ENCODE results near the gene NISCH. TPM values are rescaled to one million over a fixed set of nuclear protein-coding genes. Genes with fewer than 3 reads are reported as not detected.

NISCH gene
- total and polyA plus RNA-seq, 2 experiments from 2014 or later = 58.9 to 74.5 TPM

GRCh38 chr3:52446631-52447511 is 8.5 kb upstream of the NISCH start:
- no peaks in the 10 kb centered on the region for H3K9me2 ChIP-seq (replicated peaks; ENCODE audit: insufficient read depth)
- no peaks in the 10 kb centered on the region for H3K79me2 ChIP-seq
- TF ChIP-seq CTCF (IDR thresholded peaks at IDR 0.05; ENCODE audit: poor library complexity) (peak; percentile 99), EZH2 (IDR thresholded peaks at IDR 0.05; ENCODE audit: borderline replicate concordance) (no peak), EZH2phosphoT487 (IDR thresholded peaks at IDR 0.05; ENCODE audit: low read depth, severe bottlenecking, unreplicated experiment) (no peak)
- no peak overlapping the region for H3K27ac ChIP-seq
- no peaks in the 10 kb centered on the region for H3K9me3 ChIP-seq (ENCODE audit: low read depth)
- no peak overlapping the region for H2AFZ ChIP-seq
- WGBS (ENCODE audit: low lambda C conversion rate, missing lambda C conversion rate) = 44% methylated on average over 13 of the region's 13 CpGs
- H3K4me1 ChIP-seq (ENCODE audit: insufficient read depth) = no peaks in the 10 kb centered on the region
- H3K27me3 ChIP-seq = no peaks in the 10 kb centered on the region
- no peaks in the 10 kb centered on the region for H4K20me1 ChIP-seq (ENCODE audit: insufficient read depth, poor library complexity, severe bottlenecking)
- H3K36me3 ChIP-seq (replicated peaks; ENCODE audit: insufficient read depth, low read depth) = no peaks in the 10 kb centered on the region
- DNase-seq (ENCODE audit: low spot score) = peak; percentile 76
- H3K4me3 ChIP-seq = no peak overlapping the region
- H3K4me2 ChIP-seq = no peak overlapping the region

- Histone ChIP-seq H3K4me1 (ENCODE audit: insufficient read depth) (peaks cover under 1% of the 10 kb centered on the region), H2AFZ (no peak overlapping the region), H3K36me3 (replicated peaks; ENCODE audit: insufficient read depth, low read depth) (no peaks in the 10 kb centered on the region), H3K9me3 (ENCODE audit: low read depth) (no peaks in the 10 kb centered on the region), H3K4me3 (no peak overlapping the region), H3K27ac (no peak overlapping the region), H3K79me2 (no peaks in the 10 kb centered on the region), H3K4me2 (no peak overlapping the region), H3K9me2 (replicated peaks; ENCODE audit: insufficient read depth) (no peaks in the 10 kb centered on the region), H4K20me1 (ENCODE audit: insufficient read depth, poor library complexity, severe bottlenecking) (no peaks in the 10 kb centered on the region), H3K27me3 (no peaks in the 10 kb centered on the region)
- WGBS (ENCODE audit: low lambda C conversion rate, missing lambda C conversion rate) = 83% methylated on average over 10 of the region's 12 CpGs
- DNase-seq (ENCODE audit: low spot score) = no peak
- TF ChIP-seq CTCF (IDR thresholded peaks at IDR 0.05; ENCODE audit: poor library complexity) (no peak), EZH2 (IDR thresholded peaks at IDR 0.05; ENCODE audit: borderline replicate concordance) (no peak), EZH2phosphoT487 (IDR thresholded peaks at IDR 0.05; ENCODE audit: low read depth, severe bottlenecking, unreplicated experiment) (no peak)
These were observed 7.7 kb upstream of the NISCH start for GRCh38 chr3:52447512-52448355.

DNA sequence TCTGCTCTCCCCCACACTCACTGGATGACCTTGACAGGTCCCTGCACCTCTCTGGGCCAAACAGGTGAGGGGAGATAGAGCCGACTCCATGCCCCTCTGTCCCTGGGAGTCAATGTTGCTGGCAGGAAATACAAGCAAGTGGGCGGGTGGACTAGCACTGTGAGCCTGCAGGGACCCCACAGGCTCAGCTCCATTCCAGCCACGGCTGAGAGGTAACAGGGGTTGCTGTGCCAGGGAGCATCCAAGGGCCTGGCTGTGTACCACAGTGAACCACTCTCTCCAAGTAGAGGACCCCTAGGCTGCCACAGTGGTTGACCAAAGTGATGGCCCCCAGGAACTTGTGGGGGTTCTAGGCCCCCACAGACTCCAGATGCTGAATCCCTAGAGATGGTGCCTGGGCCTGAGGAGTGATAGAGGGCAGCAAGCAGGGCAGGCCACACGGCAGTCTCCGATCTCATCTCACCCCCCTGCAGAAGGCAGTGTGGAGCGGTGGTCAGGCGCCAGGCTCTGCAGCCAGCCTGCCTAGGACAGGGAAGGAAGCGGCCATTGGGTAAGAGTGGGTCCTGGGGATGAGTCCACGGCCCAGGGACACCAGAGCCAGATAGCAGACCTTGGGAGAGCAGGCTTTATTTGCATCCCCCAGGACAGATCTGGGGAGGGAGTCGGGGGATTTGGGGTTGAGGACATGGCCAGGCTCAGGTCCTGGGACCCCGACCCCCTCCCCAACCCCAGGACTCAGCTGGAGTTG is 4.7 kb upstream of the NISCH start:
- no peak for DNase-seq (ENCODE audit: low spot score)
- Histone ChIP-seq H3K9me3 (ENCODE audit: low read depth) (no peaks in the 10 kb centered on the region), H3K4me2 (no peak overlapping the region), H2AFZ (no peak overlapping the region), H3K9me2 (replicated peaks; ENCODE audit: insufficient read depth) (no peaks in the 10 kb centered on the region), H3K27ac (no peak overlapping the region), H3K36me3 (replicated peaks; ENCODE audit: insufficient read depth, low read depth) (no peaks in the 10 kb centered on the region), H4K20me1 (ENCODE audit: insufficient read depth, poor library complexity, severe bottlenecking) (no peaks in the 10 kb centered on the region), H3K79me2 (peaks cover 6% of the 10 kb centered on the region), H3K4me3 (no peak overlapping the region), H3K27me3 (no peaks in the 10 kb centered on the region), H3K4me1 (ENCODE audit: insufficient read depth) (peaks cover 16% of the 10 kb centered on the region)
- WGBS (ENCODE audit: low lambda C conversion rate, missing lambda C conversion rate) = 87% methylated on average over 10 of the region's 11 CpGs
- TF ChIP-seq EZH2 (IDR thresholded peaks at IDR 0.05; ENCODE audit: borderline replicate concordance) (no peak), CTCF (IDR thresholded peaks at IDR 0.05; ENCODE audit: poor library complexity) (no peak)
